ENCODE measurements around the gene C1GALT1. TPM values are rescaled to one million over a fixed set of nuclear protein-coding genes. Genes with fewer than 3 reads are reported as not detected.
A peak's percentile ranks its signal among the peaks of the same experiment; 100 is the strongest.

The C1GALT1 gene
- total RNA-seq, 1 donor from 2014 or later: 35.8 TPM

DNA sequence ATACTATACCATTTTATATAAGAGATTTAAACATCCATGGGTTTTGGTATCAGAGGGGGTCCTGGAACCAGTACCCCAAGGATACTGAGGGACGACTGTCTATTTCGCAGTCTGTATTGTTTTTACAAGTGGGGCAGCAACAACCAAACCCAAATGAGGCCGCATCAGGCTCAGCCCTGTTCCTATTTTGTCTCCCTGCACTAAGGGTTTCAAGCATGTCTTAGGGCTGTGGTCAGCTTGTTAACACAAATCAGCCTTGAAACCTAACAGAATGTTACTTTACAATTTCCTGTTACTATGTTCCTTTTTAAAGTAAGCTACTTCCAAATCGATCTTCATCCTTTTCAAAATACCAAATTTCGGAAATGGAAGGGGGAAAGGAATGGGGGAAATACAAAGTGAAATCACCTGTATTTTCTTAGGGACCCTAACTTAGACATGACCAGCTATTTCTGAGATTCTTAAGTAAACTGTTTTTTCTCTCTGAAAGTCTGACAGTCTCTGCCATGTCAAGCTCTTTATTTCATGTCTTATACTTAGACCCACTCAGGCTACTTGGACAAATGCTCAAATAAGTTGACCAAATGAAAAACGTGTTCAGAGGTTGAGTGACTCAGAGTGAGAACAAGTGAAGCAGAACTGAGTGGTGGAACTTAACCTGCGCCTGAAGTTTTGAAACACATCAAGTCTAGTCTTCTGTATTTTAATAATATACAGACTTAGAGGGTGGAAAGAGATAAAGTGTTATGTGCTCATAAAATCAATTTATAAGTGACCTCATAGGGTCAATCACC, 75.8 kb downstream of the C1GALT1 start:
- peaks cover 25% of the 10 kb centered on the region for H3K36me3 Mint-ChIP-seq (ENCODE audit: low read depth)
- peak overlapping the region; percentile 82 for H3K27ac Mint-ChIP-seq
- intact Hi-C loops (cut with micrococcal nuclease): loop anchor here (1.0 to 2.0 kb wide), 6 partner anchors 10 to 382 kb away; partner anchors contain the start of gene UMAD1
- H3K27me3 Mint-ChIP-seq (ENCODE audit: insufficient read depth): no peaks in the 10 kb centered on the region
- H3K4me3 Mint-ChIP-seq: peak overlapping the region; percentile 55
- H3K9me3 Mint-ChIP-seq: peaks cover 15% of the 10 kb centered on the region
- peaks cover 49% of the 10 kb centered on the region for H3K4me1 Mint-ChIP-seq (ENCODE audit: low read depth)
- no peak for DNase-seq (ENCODE audit: low spot score)

DNA sequence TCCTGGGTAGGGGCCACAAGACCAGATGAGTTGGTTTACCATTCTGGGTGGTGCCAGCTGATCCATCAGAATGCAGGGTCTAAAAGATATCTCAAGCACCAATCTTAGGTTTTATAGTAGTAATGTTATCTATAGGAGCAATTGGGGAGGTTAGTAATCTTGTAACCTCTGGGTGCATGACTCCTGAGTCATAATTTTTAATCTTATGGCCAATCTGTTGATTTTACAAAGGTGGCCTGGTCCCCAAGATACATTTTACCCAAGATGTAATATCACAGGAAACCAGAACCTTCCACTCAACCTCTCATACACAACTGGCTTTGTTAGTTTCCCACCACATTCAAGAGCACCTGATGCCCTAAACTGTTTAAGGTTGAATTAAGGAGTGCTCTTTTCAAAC, 79.5 kb downstream of the C1GALT1 start:
- no peak for DNase-seq (ENCODE audit: low spot score)
- Mint-ChIP-seq H3K27me3 (ENCODE audit: insufficient read depth) (no peaks in the 10 kb centered on the region), H3K4me1 (ENCODE audit: low read depth) (peaks cover 45% of the 10 kb centered on the region), H3K9me3 (peaks cover 15% of the 10 kb centered on the region), H3K36me3 (ENCODE audit: low read depth) (peaks cover 24% of the 10 kb centered on the region), H3K27ac (no peak overlapping the region), H3K4me3 (no peak overlapping the region)
- intact Hi-C loops (cut with micrococcal nuclease): no loop called here

DNA sequence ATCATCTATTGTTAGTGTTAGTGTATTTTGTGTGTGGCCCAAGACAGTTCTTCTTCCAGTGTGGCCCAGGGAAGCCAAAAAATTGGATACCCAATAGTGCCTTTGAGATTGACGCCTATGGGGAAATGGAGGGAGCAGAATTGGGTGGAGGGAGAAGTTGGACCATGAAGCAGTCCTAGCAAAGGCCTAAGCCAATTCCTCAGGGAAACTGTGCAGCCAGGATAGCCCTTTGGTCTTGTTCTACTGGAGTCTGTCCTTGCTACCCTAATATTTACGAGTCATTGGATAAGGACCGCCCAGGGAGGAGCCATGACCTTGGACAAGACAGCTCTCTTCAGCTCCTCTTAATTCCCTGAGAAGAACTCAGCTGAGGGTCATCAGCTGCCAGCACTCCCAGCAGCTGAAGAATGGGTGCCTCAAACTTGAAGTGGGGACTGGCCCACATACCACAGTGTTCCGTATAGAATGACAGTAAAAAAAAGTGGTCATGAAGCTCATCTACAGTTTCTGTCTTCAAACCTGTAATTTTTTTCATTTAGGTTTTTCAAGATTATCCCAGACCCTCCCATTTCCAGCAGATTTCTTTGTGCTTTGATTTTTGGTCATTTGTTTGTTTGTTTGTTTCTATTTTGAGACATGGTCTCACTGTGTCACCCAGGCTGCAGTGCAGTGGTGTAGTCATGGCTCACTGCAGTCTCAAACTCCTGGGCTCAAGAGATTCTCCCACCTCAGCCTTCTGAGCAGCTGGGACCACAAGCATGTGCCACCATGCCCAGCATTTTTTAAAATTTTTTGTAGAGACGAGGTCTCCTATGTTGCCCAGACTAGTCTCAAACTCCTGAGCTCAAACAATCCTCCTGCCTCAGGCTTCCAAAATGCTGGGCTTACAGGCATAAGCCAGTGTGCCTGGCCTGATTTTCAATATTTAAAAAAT, 81.2 kb downstream of the C1GALT1 start:
- Mint-ChIP-seq H3K27me3 (ENCODE audit: insufficient read depth) (no peaks in the 10 kb centered on the region), H3K9me3 (peaks cover 15% of the 10 kb centered on the region), H3K36me3 (ENCODE audit: low read depth) (peaks cover 21% of the 10 kb centered on the region), H3K27ac (no peak overlapping the region), H3K4me1 (ENCODE audit: low read depth) (peaks cover 28% of the 10 kb centered on the region), H3K4me3 (no peak overlapping the region)
- DNase-seq (ENCODE audit: low spot score): no peak
- intact Hi-C loops (cut with micrococcal nuclease): no loop called here

DNA sequence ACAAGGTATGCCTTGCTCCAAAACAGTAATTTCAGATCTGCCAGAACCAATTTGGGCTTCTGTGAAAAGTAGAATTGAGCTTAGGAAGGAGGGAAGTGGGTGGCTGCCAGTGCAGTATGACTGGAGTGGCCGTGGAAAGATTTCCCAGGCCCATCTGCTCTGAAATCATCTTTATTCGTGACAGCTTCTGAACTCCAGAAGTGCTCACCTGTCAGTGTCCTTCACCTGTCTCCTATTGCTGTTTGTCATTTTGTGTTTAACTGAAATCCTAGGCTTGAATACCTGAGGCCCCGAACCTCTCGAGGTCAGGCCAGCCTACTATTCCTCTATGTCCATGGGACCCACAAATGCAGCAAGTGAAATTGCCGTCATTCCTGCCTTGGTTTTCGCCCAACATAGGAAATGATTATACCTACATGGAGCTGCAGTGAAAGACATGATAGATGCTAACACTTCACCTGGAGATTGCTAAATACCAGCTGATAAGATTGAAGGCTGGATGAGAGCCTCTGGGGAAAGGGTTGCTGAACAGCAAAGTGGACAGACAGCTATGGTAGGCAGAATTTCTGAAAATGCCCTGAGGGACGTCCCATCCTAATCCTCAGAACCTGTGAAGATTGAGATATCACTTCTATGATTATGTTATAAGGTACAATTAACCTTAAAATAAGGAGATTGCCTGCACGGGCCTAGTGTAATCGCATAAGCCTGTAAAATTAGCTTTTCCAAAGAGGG, 82.1 kb downstream of the C1GALT1 start:
- H3K27ac Mint-ChIP-seq: no peak overlapping the region
- H3K4me1 Mint-ChIP-seq (ENCODE audit: low read depth): peaks cover 22% of the 10 kb centered on the region
- H3K36me3 Mint-ChIP-seq (ENCODE audit: low read depth): peaks cover 16% of the 10 kb centered on the region
- intact Hi-C loops (cut with micrococcal nuclease): no loop called here
- H3K4me3 Mint-ChIP-seq: no peak overlapping the region
- no peak for DNase-seq (ENCODE audit: low spot score)
- H3K9me3 Mint-ChIP-seq: peaks cover 15% of the 10 kb centered on the region
- no peaks in the 10 kb centered on the region for H3K27me3 Mint-ChIP-seq (ENCODE audit: insufficient read depth)

DNA sequence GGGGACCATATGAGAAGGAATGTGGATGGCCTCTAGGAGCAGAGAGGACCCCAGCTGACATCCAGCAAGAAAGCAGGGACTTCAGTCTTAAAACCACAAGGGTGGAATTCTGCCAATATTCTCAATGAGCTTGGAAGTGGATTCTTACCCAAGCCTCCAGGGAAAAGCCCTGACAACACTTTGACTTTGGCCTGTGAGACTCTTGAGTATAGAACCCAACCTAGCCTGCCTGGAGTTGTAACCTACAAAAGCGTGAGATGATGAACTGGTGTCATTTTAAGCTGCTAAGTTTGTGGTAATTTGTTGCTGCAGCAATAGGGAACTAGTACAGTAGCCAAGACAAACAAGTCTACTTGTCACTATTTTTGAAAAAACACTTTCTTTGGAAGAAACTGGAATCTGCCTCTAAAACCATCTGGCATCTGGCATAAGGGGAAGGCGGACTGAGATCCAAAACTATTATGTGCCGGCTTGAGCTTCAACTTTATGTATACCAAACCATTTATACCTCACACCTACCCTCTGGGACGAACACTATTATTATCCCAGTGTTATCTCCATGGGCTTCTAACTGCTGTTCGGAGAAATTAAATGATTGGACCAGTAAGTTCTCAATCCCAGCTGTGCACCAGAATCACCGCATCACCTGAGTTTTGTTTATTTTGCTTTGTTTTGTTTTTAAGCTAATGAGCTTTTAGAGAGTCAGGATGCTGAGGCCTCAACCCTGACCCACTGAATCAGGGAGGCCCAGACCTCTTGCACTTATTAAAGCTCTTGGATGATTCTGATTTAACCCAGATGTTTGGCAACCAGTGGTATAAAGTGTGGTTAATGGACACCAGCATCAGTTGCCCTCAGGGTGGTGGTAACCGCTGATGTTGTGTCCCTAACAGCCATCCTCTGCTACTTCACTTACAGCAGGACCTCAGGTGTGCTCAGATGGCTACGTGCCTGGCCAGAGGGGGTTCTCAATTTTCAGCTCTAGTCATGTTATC, 83.0 kb downstream of the C1GALT1 start:
- Mint-ChIP-seq H3K9me3 (peaks cover 11% of the 10 kb centered on the region), H3K27ac (no peak overlapping the region), H3K4me3 (no peak overlapping the region), H3K36me3 (ENCODE audit: low read depth) (peaks cover 9% of the 10 kb centered on the region), H3K27me3 (ENCODE audit: insufficient read depth) (no peaks in the 10 kb centered on the region), H3K4me1 (ENCODE audit: low read depth) (peaks cover 14% of the 10 kb centered on the region)
- intact Hi-C loops (cut with micrococcal nuclease): no loop called here
- no peak for DNase-seq (ENCODE audit: low spot score)

DNA sequence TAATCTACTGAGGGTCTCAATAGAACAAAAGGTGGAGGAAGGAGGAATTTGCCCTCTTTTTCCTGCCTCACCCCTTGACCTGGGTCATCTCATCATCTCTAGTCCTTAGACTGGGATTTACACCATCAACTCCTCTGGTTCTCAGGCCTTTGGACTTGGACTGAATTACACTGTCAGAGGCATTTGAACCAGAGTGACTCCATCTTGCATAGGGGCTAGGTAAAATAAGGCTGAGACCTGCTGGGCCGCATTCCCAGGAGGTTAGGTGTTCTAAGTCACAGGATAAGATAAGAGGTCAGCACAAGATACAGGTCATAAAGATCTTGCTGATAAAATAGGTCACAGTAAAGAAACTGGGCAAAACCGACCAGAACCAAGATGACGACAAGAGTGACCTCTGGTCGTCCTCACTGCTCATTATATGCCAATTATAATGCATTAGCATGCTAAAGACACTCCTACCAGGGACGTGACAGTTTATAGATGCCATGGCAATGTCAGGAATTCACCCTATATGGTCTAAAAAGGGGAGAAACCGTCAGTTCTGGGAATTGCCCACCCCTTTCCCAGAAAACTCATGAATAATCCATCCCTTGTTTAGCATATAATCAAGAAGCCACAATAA, 84.0 kb downstream of the C1GALT1 start:
- peaks cover 10% of the 10 kb centered on the region for H3K4me1 Mint-ChIP-seq (ENCODE audit: low read depth)
- H3K9me3 Mint-ChIP-seq: peaks cover 3% of the 10 kb centered on the region
- peaks cover 4% of the 10 kb centered on the region for H3K36me3 Mint-ChIP-seq (ENCODE audit: low read depth)
- H3K27ac Mint-ChIP-seq: no peak overlapping the region
- H3K27me3 Mint-ChIP-seq (ENCODE audit: insufficient read depth): no peaks in the 10 kb centered on the region
- intact Hi-C loops (cut with micrococcal nuclease): no loop called here
- H3K4me3 Mint-ChIP-seq: no peak overlapping the region
- DNase-seq (ENCODE audit: low spot score): no peak

DNA sequence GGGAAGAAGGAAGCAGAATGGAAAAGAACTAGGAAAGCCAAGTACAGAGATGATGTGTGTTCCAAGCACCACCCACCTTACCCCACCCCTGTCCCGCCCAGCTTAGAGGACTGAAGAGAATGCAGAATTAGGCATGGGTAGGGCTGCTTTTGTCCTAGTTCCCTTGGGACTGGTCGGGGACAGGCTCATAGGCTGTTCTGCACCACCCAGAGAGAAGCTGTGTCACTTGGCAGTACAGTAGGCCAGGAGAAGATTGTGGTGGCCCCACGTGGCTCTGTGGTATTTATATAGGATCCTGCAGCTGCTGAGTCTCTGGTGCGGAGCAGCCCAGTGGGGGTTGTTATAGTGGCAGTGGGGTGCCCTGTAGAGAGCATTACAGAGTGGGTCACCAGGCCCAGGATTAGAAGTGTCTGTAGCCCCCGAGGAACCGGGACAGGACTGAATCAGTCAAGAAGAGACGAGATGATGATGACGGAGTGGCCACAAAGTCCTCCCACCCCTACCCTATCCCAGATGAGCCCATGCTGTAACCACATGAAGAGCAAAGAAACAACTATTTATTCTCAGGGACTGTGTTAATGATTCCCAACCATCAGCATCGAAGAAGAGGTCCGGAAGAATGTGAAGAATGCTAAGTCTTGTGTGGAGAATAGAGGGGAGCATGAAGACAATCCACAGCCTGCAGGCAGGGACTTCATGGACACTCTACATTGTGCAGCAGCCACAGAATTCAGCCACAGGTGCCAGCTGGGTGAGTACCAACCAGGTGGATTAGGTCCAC, 88.9 kb downstream of the C1GALT1 start:
- Mint-ChIP-seq H3K36me3 (ENCODE audit: low read depth) (no peaks in the 10 kb centered on the region), H3K27me3 (ENCODE audit: insufficient read depth) (no peaks in the 10 kb centered on the region)
- intact Hi-C loops (cut with micrococcal nuclease): no loop called here

DNA sequence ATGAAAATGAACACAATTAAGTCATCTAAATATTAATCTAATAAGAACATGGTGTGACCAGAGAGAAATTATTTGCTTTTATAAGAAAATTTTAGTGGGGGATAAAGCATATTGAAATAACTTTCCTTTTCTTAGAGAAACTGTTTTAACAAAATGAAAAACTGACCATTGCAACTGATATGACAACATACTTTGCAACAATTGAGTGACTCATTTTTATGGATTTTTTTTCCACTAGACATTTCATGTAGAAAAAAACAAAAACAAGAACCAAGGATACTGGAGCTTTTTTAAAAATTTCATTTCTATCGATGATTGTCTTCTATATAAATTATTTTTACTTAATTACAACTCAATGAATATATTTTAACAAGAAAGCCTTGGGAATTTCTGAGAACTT, 90.0 kb downstream of the C1GALT1 start:
- DNase-seq (ENCODE audit: low spot score): no peak
- Mint-ChIP-seq H3K4me3 (no peak overlapping the region), H3K27ac (no peak overlapping the region), H3K4me1 (ENCODE audit: low read depth) (no peaks in the 10 kb centered on the region), H3K27me3 (ENCODE audit: insufficient read depth) (no peaks in the 10 kb centered on the region), H3K9me3 (no peaks in the 10 kb centered on the region), H3K36me3 (ENCODE audit: low read depth) (no peaks in the 10 kb centered on the region)
- intact Hi-C loops (cut with micrococcal nuclease): no loop called here

More for the DNA sequence above, 88.9 kb downstream of the C1GALT1 start:
- DNase-seq (ENCODE audit: low spot score): no peak
- no peaks in the 10 kb centered on the region for H3K9me3 Mint-ChIP-seq
- H3K4me3 Mint-ChIP-seq: no peak overlapping the region
- H3K4me1 Mint-ChIP-seq (ENCODE audit: low read depth): no peaks in the 10 kb centered on the region
- no peak overlapping the region for H3K27ac Mint-ChIP-seq

DNA sequence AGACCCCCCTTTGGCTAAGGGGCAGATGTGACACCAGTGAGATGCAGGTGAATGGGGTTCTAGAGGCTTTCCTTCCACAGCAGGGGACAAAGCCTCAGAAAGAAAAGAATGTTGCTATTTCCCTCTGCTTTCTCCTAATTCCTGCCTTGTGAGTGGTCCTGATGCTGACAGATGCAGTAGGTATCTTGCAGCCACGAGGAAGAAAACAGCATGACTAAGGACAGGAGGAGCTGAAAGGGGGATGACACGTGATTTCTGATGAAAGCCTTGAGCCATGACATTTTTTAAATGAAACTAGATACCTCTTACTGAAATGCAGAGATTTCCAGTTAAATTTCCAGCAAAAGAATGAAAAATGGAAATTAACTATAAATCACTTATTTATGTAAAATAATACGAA, 92.4 kb downstream of the C1GALT1 start:
- Mint-ChIP-seq H3K27me3 (ENCODE audit: insufficient read depth) (no peaks in the 10 kb centered on the region), H3K9me3 (no peaks in the 10 kb centered on the region), H3K27ac (no peak overlapping the region), H3K36me3 (ENCODE audit: low read depth) (no peaks in the 10 kb centered on the region), H3K4me3 (no peak overlapping the region), H3K4me1 (ENCODE audit: low read depth) (no peaks in the 10 kb centered on the region)
- intact Hi-C loops (cut with micrococcal nuclease): no loop called here
- DNase-seq (ENCODE audit: low spot score): no peak

DNA sequence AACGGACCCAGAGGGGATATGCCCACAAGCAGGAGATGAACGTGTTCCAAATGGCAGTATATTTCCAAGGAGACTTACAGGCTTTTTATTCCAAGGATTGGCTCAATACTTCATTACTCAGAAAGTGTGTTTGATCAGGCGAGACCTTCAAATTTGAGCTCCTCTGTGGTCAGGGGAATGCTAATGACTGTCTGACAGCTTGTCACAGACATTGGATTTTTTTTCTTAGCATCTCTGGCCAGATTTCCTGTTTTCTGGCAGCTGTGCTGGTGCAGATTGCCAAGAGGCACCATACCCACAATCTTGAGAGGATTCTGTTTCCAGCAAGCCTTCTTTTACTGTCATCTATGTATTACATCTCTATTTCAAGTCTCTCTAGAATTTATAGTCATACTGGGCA, 93.8 kb downstream of the C1GALT1 start:
- Mint-ChIP-seq H3K27ac (no peak overlapping the region), H3K4me3 (no peak overlapping the region), H3K4me1 (ENCODE audit: low read depth) (no peaks in the 10 kb centered on the region), H3K9me3 (no peaks in the 10 kb centered on the region), H3K27me3 (ENCODE audit: insufficient read depth) (no peaks in the 10 kb centered on the region), H3K36me3 (ENCODE audit: low read depth) (no peaks in the 10 kb centered on the region)
- intact Hi-C loops (cut with micrococcal nuclease): no loop called here
- DNase-seq (ENCODE audit: low spot score): no peak
